HUES48 (cell line): ENCODE measurements around the gene MCM7.
A peak's percentile ranks its signal among the peaks of the same experiment; 100 is the strongest.

Source experiments
- H3K27ac ChIP-seq: one replicate; pipeline ENCODE4 v1.7.0; 2013; ENCODE audit warnings: low read depth, low read length, inconsistent platforms
- H3K27me3 ChIP-seq: 2 replicates; pipeline ENCODE4 v1.6.1; 2013; ENCODE audit warnings: mild to moderate bottlenecking, low read length; ENCODE audit not compliant: control insufficient read depth, insufficient read depth
- H3K36me3 ChIP-seq: 2 replicates; pipeline ENCODE4 v1.6.1; 2013; ENCODE audit warnings: low read length; ENCODE audit not compliant: control insufficient read depth, insufficient read depth
- H3K4me1 ChIP-seq: 2 replicates; pipeline ENCODE4 v1.6.1; 2013; ENCODE audit warnings: mild to moderate bottlenecking, low read length; ENCODE audit not compliant: control insufficient read depth, insufficient read depth
- H3K4me3 ChIP-seq: 2 replicates; pipeline ENCODE4 v1.5.1; 2013; ENCODE audit warnings: mild to moderate bottlenecking, low read depth, low read length
- H3K9ac ChIP-seq: 2 replicates; pipeline ENCODE4 v1.6.1; 2013; ENCODE audit warnings: mild to moderate bottlenecking, low read depth, low read length, moderate library complexity
- H3K9me3 ChIP-seq: 2 replicates; pipeline ENCODE4 v1.6.1; 2013; ENCODE audit warnings: low read length; ENCODE audit not compliant: control insufficient read depth, insufficient read depth

Gene MCM7

DNA sequence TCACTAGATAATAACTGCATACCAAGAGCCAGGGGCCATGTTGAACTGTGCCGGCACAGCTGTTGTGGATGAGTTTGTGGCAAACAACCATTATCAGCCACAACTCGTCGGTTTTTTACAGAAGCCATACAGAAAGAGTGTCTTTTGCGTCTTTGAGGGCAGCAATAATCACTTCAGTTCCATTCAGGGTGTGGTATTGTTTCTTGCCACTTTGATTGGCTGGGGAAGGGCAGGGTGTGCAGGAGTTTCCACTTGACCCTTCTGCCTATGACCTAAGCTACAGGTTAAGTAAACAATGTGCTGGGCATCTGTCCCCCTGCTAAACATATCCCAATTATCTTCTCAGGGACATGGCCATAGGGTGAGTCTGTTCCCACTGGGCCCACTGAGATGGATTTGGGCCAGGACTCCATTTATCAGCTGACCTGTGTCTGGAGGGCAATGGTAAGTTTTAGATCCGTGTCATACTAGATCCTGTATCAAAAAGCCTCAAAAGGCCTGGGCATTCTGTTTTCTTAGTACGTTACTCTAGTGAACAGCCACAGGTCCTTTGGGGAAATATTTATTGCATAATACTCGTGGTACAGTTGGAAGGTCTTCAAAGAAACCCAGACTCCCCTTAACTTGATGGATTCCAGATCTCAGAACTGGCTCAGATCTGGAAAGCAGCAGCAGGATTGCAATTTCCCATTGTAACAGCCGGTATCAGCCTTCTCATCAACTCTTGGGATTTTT, 35.6 kb downstream of the MCM7 start:
- H3K36me3 ChIP-seq, result peaks cover 57% of the 10 kb centered on the region
- H3K4me1 ChIP-seq, result no peaks in the 10 kb centered on the region
- no peak overlapping the region for H3K9ac ChIP-seq
- H3K4me3 ChIP-seq, result no peak overlapping the region
- H3K27ac ChIP-seq, result no peak overlapping the region
- H3K27me3 ChIP-seq, result no peaks in the 10 kb centered on the region
- peaks cover 14% of the 10 kb centered on the region for H3K9me3 ChIP-seq

DNA sequence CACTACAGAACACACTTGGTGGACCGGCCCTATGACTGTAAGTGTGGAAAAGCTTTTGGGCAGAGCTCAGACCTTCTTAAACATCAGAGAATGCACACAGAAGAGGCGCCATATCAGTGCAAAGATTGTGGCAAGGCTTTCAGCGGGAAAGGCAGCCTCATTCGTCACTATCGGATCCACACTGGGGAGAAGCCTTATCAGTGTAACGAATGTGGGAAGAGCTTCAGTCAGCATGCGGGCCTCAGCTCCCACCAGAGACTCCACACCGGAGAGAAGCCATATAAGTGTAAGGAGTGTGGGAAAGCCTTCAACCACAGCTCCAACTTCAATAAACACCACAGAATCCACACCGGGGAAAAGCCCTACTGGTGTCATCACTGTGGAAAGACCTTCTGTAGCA, 37.0 kb downstream of the MCM7 start:
- Histone ChIP-seq H3K4me1 (no peaks in the 10 kb centered on the region), H3K36me3 (peaks cover 51% of the 10 kb centered on the region), H3K9me3 (0 out of 2 replicates have a peak, but pooled peaks cover under 1% of the 10 kb centered on the region), H3K9ac (no peak overlapping the region), H3K27ac (no peak overlapping the region), H3K27me3 (no peaks in the 10 kb centered on the region), H3K4me3 (no peak overlapping the region)

DNA sequence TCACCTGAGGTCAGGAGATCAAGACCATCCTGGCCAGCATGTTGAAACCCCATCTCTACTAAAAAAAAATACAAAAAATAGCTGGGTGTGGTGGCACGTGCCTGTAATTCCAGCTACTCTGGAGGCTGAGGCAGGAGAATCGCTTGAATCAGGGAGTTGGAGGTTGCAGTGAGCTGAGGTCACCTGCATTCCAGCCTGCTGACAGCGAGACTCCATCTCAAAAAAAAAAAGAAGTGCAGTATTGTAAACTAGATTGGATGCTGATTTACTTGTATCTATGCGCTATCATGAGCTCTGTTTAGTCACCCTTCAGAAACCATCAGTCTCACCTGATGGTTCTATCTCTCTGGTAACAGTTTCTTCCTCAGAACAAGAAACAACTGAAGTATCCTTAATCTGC, 37.8 kb downstream of the MCM7 start:
- Histone ChIP-seq H3K27ac (no peak overlapping the region), H3K36me3 (peaks cover 56% of the 10 kb centered on the region), H3K4me3 (no peak overlapping the region), H3K4me1 (no peaks in the 10 kb centered on the region), H3K9me3 (no peaks in the 10 kb centered on the region), H3K9ac (no peak overlapping the region), H3K27me3 (no peaks in the 10 kb centered on the region)

DNA sequence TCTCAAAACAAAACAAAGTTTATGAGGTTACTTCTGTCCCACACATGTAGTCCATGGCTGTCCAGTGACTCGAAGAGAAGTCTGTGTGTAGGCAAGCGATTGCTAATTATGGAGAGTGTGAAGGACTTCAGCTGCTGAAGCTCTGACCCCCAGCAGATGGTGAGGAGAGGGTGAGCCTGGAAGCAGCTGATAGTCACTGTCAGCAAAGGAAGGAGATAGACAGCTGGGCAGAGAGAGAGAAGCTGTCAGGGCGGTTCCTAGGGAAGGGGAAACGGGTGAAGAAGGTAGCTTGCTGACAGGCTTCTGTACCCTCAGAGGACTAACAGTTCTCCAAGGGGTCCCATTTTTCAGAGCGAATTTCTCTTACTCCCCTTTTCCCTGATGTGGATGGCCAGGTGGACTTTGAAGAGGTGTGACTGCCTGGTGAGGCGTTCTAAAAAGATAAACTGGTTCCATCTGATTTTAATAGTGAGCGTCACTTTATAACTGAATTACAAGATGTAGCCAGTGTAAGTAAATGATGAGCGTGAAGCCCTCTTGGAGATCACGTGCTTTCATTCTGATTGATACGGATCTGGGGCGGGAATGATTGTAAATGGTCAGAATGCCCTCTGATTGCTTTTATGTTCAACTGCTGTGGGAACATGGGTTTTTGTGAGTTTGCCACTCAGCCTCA, 39.5 kb downstream of the MCM7 start:
- no peak overlapping the region for H3K9ac ChIP-seq
- H3K4me1 ChIP-seq, result no peaks in the 10 kb centered on the region
- H3K9me3 ChIP-seq, result no peaks in the 10 kb centered on the region
- H3K27ac ChIP-seq, result no peak overlapping the region
- H3K27me3 ChIP-seq, result no peaks in the 10 kb centered on the region
- peaks cover 74% of the 10 kb centered on the region for H3K36me3 ChIP-seq
- H3K4me3 ChIP-seq, result no peak overlapping the region

DNA sequence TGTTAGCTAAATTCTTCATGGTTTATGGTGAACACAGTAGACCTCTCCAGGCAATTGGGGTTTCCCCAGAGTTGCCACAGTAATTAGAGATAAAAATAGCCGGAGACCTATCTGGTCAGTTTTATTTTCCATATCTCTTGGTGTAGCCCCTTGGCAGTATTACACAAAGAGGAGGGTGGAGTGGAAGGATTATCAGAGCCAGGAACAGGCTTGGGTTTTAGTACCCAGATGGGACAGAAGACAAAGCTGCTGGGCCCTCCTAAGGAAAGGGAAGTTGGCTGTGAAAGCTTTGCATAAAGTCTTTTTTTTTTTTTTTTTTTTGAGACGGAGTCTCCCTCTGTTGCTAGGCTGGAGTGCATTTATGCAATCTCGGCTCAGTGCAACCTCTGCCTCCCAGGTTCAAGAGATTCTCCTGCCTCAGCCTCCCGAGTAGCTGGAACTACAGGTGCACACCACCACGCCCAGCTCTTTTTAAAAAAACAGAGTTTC, 41.9 kb downstream of the MCM7 start:
- Histone ChIP-seq H3K36me3 (peaks cover 63% of the 10 kb centered on the region), H3K4me3 (no peak overlapping the region), H3K9ac (no peak overlapping the region), H3K27ac (no peak overlapping the region), H3K9me3 (no peaks in the 10 kb centered on the region), H3K4me1 (no peaks in the 10 kb centered on the region), H3K27me3 (no peaks in the 10 kb centered on the region)

DNA sequence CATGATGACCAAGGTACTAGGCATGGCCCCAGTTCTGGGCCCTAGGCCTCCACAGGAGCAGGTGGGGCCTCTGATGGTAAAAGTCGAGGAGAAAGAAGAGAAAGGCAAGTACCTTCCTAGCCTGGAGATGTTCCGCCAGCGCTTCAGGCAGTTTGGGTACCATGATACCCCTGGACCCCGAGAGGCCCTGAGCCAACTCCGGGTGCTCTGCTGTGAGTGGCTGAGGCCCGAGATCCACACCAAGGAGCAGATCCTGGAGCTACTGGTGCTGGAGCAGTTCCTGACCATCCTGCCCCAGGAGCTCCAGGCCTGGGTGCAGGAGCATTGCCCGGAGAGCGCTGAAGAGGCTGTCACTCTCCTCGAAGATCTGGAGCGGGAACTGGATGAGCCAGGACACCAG, 44.2 kb downstream of the MCM7 start:
- no peaks in the 10 kb centered on the region for H3K9me3 ChIP-seq
- H3K4me1 ChIP-seq, result no peaks in the 10 kb centered on the region
- H3K4me3 ChIP-seq, result no peak overlapping the region
- no peaks in the 10 kb centered on the region for H3K27me3 ChIP-seq
- H3K36me3 ChIP-seq, result peaks cover 61% of the 10 kb centered on the region
- no peak overlapping the region for H3K9ac ChIP-seq
- H3K27ac ChIP-seq, result no peak overlapping the region

DNA sequence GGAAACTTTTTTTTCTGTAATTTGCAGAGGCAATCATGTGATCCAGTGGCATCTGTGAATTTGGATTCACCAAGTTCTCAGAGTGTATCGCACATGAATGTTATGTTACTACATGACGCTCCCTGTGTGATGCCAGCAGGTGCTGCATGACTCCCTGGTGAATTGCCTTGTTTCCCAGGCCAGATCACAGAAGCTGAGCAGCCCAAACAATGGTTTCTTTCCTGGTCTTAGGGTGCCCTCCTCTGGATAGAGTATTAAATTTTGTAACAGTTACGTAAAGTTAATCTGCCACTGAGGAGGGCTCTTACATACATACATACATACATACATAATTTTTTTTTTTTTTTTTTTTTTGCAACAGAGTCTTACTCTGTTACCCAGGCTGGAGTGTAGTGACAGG, 48.0 kb downstream of the MCM7 start:
- Histone ChIP-seq H3K9ac (no peak overlapping the region), H3K27me3 (no peaks in the 10 kb centered on the region)

DNA sequence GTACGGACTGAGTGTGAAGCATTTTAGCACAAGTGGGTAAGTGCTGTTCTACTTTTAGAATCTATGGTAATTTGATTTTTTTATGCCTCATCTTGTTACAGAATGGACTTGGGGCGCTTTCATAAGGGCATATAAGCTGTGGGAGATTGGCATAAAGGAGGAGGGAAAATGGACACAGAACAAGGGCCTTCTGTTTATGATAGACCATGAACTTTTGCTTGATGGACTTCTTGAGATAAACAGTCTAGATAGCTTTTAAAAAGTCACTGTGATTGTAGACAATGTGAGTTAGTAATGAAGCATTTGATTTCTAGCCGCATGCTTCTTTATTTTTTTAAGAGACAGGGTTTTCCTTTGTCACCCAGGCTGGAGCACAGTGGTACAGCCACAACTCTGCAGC, 49.6 kb downstream of the MCM7 start:
- H3K9me3 ChIP-seq, result no peaks in the 10 kb centered on the region
- H3K4me3 ChIP-seq, result no peak overlapping the region
- H3K27me3 ChIP-seq, result no peaks in the 10 kb centered on the region
- H3K4me1 ChIP-seq, result no peaks in the 10 kb centered on the region
- no peak overlapping the region for H3K9ac ChIP-seq
- peaks cover 19% of the 10 kb centered on the region for H3K36me3 ChIP-seq
- H3K27ac ChIP-seq, result no peak overlapping the region

More for the DNA sequence above, 48.0 kb downstream of the MCM7 start:
- Histone ChIP-seq H3K4me1 (no peaks in the 10 kb centered on the region), H3K36me3 (peaks cover 35% of the 10 kb centered on the region), H3K27ac (no peak overlapping the region), H3K9me3 (no peaks in the 10 kb centered on the region), H3K4me3 (no peak overlapping the region)

DNA sequence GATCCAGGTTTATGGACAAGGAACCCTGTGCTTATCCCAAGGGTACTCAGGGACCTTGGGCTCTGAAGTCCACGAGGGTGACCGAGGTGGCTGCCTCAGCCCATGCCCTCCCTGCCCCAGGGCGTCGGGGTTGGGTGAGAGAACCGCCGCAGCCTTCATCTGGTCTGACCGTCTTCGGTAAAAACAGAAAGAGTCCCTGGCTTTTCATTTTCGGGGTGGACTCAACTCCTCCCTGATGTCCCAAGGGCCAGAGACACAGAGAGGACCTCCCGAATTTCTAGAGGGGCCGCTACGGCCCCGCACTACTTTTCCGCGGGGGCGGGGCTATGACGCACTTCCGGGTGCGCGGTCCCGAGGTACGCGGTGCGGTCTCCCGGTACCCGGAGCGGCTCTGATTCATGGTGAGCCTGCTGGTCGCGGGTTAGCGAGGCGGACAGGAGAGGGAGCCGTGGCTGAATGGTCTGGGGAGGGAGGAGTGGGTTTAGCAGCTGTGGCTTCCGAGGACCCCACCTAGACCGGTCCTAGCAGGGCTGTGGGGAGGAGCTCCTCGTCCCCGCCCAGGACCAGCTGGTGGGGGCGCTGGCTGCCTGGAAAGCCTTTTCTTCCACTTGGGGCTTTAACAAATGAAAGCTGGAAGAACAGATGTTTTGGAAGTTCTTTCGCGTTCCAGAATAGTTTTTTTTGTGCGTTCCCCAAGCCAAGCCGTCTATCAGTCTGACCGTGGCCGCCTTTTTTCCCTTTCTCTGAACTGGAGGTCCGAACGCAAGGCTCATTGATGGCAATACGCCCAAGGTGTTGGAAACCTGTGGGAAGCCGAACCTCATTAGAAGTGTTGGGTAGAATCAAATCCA, 51.5 kb downstream of the MCM7 start, which contains the start of gene ZSCAN21:
Gene ZSCAN21, plus strand, starts transcription at position 334 of the 851 bp plus-strand sequence. CDS start 7,233 bp downstream, outside the sequence.
- Histone ChIP-seq H3K4me1 (no peaks in the 10 kb centered on the region), H3K27me3 (no peaks in the 10 kb centered on the region), H3K9me3 (no peaks in the 10 kb centered on the region), H3K36me3 (peaks cover 18% of the 10 kb centered on the region), H3K4me3 (peak within 1 kb of the TSS; percentile 82), H3K27ac (peak within 1 kb of the TSS; percentile 91), H3K9ac (peak within 1 kb of the TSS; percentile 67)

DNA sequence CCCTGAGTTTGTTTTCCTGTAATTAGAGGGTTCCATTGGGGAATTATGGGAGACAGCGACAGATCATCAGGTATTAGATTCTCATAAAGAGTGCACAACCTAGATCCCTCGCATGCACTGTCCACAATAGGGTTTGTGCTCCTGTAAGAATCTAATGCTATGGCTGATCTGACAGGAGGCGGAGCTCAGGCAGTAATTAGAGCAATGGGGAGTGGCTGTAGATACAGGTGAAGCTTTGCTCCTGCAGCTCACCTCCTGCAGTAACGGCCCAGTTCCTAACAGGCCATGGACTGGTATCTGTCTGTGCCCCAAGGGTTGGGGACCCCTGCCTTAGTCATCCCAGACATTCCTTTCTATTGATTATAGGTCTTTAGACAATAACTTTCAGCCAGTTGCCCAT, 52.5 kb downstream of the MCM7 start:
- Histone ChIP-seq H3K36me3 (peaks cover 15% of the 10 kb centered on the region), H3K27ac (no peak overlapping the region), H3K27me3 (no peaks in the 10 kb centered on the region), H3K4me1 (no peaks in the 10 kb centered on the region), H3K4me3 (no peak overlapping the region), H3K9ac (no peak overlapping the region), H3K9me3 (no peaks in the 10 kb centered on the region)
